ENCODE measurements around the gene INAVA.

INAVA gene

GRCh38 chr1:200877010-200877409 is 17.7 kb upstream of the INAVA start:
- no peak for DNase-seq

GRCh38 chr1:200877839-200878551 is 16.7 kb upstream of the INAVA start:
- no peak for DNase-seq

GRCh38 chr1:200880212-200880611 is 14.5 kb upstream of the INAVA start:
- DNase-seq: peak; percentile 68

- peak; percentile 20 for DNase-seq
These were observed 11.6 kb upstream of the INAVA start for GRCh38 chr1:200883118-200883517.

- DNase-seq: no peak
These were observed 8.9 kb upstream of the INAVA start for GRCh38 chr1:200885623-200886402.

- DNase-seq: no peak
These were observed 8.1 kb upstream of the INAVA start for GRCh38 chr1:200886594-200886993.

GRCh38 chr1:200887036-200887435 is 7.7 kb upstream of the INAVA start:
- DNase-seq: no peak

- DNase-seq: no peak
These were observed 6.8 kb upstream of the INAVA start for GRCh38 chr1:200887772-200888348.

- DNase-seq: peak; percentile 81
These were observed 6.3 kb upstream of the INAVA start for GRCh38 chr1:200888349-200888838.

GRCh38 chr1:200889571-200889970 is 5.1 kb upstream of the INAVA start:
- no peak for DNase-seq

GRCh38 chr1:200890027-200890426 is 4.7 kb upstream of the INAVA start:
- DNase-seq: no peak

GRCh38 chr1:200890818-200891773 is 3.6 kb upstream of the INAVA start:
- peak; percentile 95 for DNase-seq

- peak; percentile 91 for DNase-seq
These were observed 2.9 kb upstream of the INAVA start for GRCh38 chr1:200891774-200892157.

GRCh38 chr1:200892546-200892945 is 2.2 kb upstream of the INAVA start:
- no peak for DNase-seq

GRCh38 chr1:200892958-200893357 is 1.7 kb upstream of the INAVA start:
- no peak for DNase-seq

GRCh38 chr1:200893411-200893901 is 1.2 kb upstream of the INAVA start:
- DNase-seq: no peak

- no peak for DNase-seq
These were observed 716 bp downstream of the INAVA start for GRCh38 chr1:200895443-200895789.

GRCh38 chr1:200895801-200896530 is 1.3 kb downstream of the INAVA start:
- DNase-seq: no peak

- DNase-seq: peak; percentile 92
These were observed 2.0 kb downstream of the INAVA start for GRCh38 chr1:200896531-200897196.

- no peak for DNase-seq
These were observed 2.6 kb downstream of the INAVA start for GRCh38 chr1:200897259-200897658.

GRCh38 chr1:200899015-200899386 is 4.3 kb downstream of the INAVA start:
- no peak for DNase-seq

All from islet precursor cell (in vitro differentiated cells).